Stimulated activated CD8-positive, alpha-beta memory T cell treated with anti-CD3 and anti-CD28 coated beads, Interleukin-7, amount 100 ng/mL, for 48 hours (primary cell): ENCODE data around the gene TBC1D17.
A peak's percentile ranks its signal among the peaks of the same experiment; 100 is the strongest.

Experiments used
- DNase-seq, 2 donors: peaks; one replicate each; pipeline ENCODE4 v3.0.0-alpha.2; 2020; ENCODE audit warnings: low read depth in 1 of 2; ENCODE audit errors: extremely low read depth in 1 of 2

TBC1D17 gene

GRCh38 chr19:49890349-49891311 is 13.1 kb downstream of the TBC1D17 start:
- peak in 1 of 2 donors; percentile 47 for DNase-seq

DNA sequence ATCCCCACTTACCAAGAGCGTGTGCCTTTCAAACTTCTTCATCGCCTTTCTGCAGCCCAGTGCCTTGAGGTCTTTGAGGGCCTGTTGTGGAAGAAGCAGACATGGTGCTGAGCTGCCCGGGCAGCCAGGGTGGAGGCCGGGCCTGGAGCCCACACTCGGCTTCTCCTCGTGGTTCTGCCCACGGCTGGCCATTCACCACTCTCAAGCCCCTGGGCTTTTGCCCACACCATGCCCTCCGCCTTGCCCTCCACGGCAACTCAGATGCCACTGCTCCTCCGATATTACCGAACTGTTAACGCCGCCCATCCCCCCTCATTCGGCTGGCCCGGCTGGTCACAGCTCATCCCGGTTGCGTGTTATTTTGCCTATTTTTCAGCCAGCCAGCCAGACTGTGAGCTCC is 13.9 kb downstream of the TBC1D17 start:
- no peak for DNase-seq

GRCh38 chr19:49892716-49893115 is 15.2 kb downstream of the TBC1D17 start:
- DNase-seq, result no peak

- DNase-seq, result peak in 1 of 2 donors; percentile 37
These were observed 16.6 kb downstream of the TBC1D17 start for GRCh38 chr19:49894011-49894664.

GRCh38 chr19:49894879-49895565 is 17.5 kb downstream of the TBC1D17 start:
- DNase-seq, result peak in 1 of 2 donors; percentile 73

- DNase-seq, result peak in 1 of 2 donors; percentile 64
These were observed 18.2 kb downstream of the TBC1D17 start for GRCh38 chr19:49895566-49896297.

DNA sequence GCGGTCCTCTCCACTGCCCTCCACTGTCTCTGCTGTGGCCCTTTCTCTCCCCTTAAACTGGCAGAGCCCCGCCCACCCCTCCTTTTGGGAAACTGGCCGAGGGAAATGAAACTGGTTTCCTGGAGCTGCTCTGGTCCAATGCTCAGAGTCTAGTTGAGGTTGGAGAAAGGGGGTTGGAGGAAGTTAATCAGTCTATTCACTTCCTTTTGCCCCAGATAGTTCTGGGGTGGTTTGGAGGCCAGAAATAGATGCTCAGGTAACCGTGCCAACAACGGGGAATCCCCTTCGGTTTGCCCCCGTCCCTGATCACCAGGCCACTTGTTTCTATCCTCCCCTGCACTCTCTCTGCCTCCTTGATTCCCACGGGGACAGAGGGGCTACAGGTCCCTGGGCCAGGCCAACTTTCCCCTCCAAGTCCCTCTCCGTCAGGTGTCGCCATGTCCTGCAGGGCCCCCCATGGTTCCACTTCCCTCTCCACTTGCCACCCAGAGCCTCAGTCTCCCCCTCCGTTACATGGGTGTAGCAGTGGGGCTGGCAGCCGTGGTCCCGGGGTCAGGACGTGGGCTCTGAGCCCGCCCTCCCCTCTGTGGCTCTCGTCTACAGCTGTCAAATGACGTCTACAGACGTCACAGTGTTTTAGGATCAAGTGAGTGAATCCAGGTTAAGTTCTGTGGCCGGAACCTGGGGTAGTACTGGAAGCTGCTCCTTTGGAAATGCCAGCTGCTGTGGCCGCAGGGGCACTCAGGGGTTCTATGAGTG is 19.5 kb downstream of the TBC1D17 start, which contains the start of gene IL4I1:
Gene IL4I1 (minus strand): TSS at position 25 of the 759 bp plus-strand sequence. CDS start 727 bp downstream, outside the sequence.
- DNase-seq, result peak; percentile 40 to 70

GRCh38 chr19:49904136-49904535 is 26.6 kb downstream of the TBC1D17 start:
- DNase-seq, result no peak

DNA sequence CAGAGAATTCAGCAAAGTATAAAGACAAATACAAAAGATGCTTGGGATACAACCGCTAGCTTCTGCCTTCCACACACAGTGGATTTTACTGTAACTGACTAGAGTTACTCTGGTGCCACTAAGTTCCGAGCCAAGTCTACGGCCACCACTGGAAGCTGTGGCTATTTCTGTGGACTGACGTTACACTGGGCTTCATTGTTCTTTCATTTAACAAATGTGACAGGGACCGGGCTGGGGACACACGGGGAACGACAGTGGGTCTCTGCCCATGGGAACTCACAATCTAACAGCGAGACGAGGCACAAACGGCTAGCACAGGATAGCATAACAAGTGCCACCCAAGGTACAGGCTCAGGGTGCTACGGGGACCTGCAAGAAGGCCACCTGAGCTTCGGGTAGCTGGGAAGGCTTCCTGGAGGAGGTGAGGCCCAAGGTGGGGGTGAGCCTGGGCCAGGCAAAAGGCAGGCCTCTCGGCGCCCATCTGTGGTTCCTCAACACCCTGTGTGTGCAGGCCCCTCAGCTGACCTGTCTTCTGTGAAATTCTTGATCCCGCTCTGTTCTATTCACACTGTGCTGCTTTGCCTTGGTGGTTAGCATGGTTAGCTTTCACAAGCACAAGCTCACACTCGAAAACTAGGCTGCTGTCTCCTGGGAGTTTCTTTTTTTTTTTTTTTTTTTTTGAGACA is 29.5 kb downstream of the TBC1D17 start:
- no peak for DNase-seq

- DNase-seq, result no peak
These were observed 30.4 kb downstream of the TBC1D17 start for GRCh38 chr19:49907745-49908446.

- DNase-seq, result no peak
These were observed 31.2 kb downstream of the TBC1D17 start for GRCh38 chr19:49908480-49909420.

DNA sequence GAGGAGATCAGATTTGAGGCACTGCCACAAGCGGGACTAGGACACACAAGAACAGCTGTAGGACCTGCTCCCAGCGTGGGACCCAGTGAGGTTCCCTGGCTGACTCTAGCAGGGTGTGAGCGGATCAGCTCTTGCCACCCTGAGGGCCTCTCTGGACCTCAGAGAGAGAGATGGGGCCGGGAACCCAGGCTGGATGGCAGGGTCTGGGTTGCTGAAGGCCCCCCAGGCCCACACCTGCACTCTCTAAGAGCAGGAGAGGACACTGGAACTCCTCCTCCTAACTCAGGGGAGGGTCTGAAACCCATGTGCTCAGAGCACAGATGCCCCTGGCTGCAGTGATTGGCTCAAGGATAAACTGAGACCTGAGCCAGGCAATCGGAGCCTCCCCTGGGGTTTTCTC is 32.7 kb downstream of the TBC1D17 start:
- DNase-seq, result no peak

DNA sequence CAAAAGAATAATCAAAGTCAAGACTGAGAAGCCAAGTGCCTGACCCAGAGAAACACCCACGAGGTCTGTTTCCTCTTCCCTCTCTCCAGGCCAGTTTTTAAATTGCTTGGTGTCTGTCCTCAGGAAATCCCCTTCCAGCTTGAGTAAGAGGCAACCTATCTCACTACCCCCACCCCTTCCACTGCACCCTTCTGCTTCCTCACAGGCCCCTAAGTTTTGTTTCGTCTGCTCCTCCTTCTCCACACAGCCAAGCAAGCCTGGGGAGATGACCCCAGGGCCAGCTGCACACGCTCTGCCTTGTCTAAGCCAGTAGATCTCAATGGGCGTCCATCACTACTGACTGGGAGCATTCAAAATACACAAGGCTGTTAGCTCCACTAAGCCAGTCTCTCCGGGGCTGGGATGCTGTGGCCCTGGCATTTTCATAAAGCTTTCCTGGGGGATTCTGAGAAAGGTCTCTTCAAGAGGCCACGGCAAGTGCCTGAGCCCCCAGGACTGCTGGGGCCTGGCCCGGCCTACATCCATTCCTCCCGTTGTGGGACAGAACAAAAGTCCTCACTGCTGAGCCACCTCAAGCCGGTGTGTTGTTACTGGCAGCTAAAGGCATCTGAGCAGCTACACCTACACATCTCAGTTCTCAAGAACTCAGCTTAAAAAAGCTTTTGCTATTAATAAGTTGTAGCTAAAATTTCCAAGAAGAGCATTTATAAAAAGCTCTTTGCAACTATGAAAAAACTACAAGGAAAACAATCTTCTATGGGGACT is 34.1 kb downstream of the TBC1D17 start:
- DNase-seq, result peak in 1 of 2 donors; percentile 42

GRCh38 chr19:49912965-49913685 is 35.6 kb downstream of the TBC1D17 start:
- DNase-seq, result no peak

DNA sequence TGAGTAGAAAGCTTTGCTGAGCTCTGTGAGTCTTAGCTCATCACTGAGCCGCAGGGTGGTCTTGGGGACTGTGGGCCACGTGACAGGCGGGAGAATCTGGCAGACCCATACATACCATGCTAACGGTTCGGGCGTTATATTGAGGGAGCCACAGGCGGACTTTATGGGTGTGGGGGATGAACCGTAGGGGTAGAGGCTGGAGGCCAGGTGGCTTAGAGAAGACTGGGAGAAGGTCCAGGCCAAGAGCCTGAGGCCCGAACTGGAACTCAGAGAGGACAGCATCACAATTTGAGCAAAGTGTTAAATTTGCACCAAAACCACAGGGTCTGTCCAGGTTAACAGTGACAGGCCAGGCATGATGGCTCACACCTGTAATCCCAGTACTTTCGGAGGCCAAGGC is 36.2 kb downstream of the TBC1D17 start:
- DNase-seq, result no peak

DNA sequence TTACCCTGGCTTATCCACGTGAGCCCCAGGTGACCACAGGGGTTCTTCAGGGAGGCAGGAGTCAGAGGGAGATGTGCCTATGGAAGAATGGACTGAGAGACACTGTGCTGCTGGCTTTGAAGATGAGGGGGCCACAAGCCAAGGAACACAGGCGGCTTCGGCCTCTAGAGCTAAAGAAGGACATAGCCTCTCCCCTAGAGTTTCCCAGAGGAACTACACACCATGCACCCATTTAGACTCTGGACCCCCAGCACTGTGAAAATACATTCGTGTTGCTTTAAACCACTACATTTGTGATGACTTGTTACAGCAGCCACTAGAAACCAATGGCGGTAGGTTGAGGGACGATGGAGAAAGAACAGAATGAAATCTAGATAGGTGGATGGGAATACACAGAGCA is 37.8 kb downstream of the TBC1D17 start:
- DNase-seq, result no peak
